ENCODE data around the gene SFRP5.

The SFRP5 gene

GRCh38 chr10:97766106-97766810, 5.5 kb downstream of the SFRP5 start:
- no peak for TF ChIP-seq CTCF (IDR thresholded peaks at IDR 0.05; ENCODE audit: insufficient read depth, low read depth, low read length, missing control alignments)
- H3K4me3 ChIP-seq (ENCODE audit: low read depth, low read length), result no peak overlapping the region
- DNase-seq (ENCODE audit: low read depth), result no peak

GRCh38 chr10:97765201-97765600, 6.6 kb downstream of the SFRP5 start:
- no peak overlapping the region for H3K4me3 ChIP-seq (ENCODE audit: low read depth, low read length)
- DNase-seq (ENCODE audit: low read depth), result no peak
- no peak for TF ChIP-seq CTCF (IDR thresholded peaks at IDR 0.05; ENCODE audit: insufficient read depth, low read depth, low read length, missing control alignments)

- H3K4me3 ChIP-seq (ENCODE audit: low read depth, low read length), result no peak overlapping the region
- no peak for TF ChIP-seq CTCF (IDR thresholded peaks at IDR 0.05; ENCODE audit: insufficient read depth, low read depth, low read length, missing control alignments)
- DNase-seq (ENCODE audit: low read depth), result peak; percentile 17
Observed at GRCh38 chr10:97764519-97764931, 7.3 kb downstream of the SFRP5 start.

GRCh38 chr10:97763947-97764346, 7.9 kb downstream of the SFRP5 start:
- no peak for TF ChIP-seq CTCF (IDR thresholded peaks at IDR 0.05; ENCODE audit: insufficient read depth, low read depth, low read length, missing control alignments)
- H3K4me3 ChIP-seq (ENCODE audit: low read depth, low read length), result no peak overlapping the region
- no peak for DNase-seq (ENCODE audit: low read depth)

- DNase-seq (ENCODE audit: low read depth), result no peak
- no peak overlapping the region for H3K4me3 ChIP-seq (ENCODE audit: low read depth, low read length)
- no peak for TF ChIP-seq CTCF (IDR thresholded peaks at IDR 0.05; ENCODE audit: insufficient read depth, low read depth, low read length, missing control alignments)
Observed at GRCh38 chr10:97763411-97763810, 8.4 kb downstream of the SFRP5 start.

GRCh38 chr10:97762816-97763215, 9.0 kb downstream of the SFRP5 start:
- no peak overlapping the region for H3K4me3 ChIP-seq (ENCODE audit: low read depth, low read length)
- no peak for TF ChIP-seq CTCF (IDR thresholded peaks at IDR 0.05; ENCODE audit: insufficient read depth, low read depth, low read length, missing control alignments)
- no peak for DNase-seq (ENCODE audit: low read depth)

GRCh38 chr10:97762056-97762455, 9.7 kb downstream of the SFRP5 start:
- DNase-seq (ENCODE audit: low read depth), result no peak
- no peak for TF ChIP-seq CTCF (IDR thresholded peaks at IDR 0.05; ENCODE audit: insufficient read depth, low read depth, low read length, missing control alignments)
- no peak overlapping the region for H3K4me3 ChIP-seq (ENCODE audit: low read depth, low read length)

All from GM12865 (cell line).